ENCODE data around the gene GFOD2.
"Not testable (repeated sequence)": the region's sequence is repeated elsewhere in the genome, so short reads cannot be mapped to it uniquely, and the experiment has no call there.

GFOD2 gene

GRCh38 chr16:67719048-67719777, at the start of gene GFOD2:
TSS of gene GFOD2 (minus strand) at chr16:67719316. CDS start at chr16:67685715, 33,601 bp downstream.
- DNase-seq, result peak; percentile 89

DNA sequence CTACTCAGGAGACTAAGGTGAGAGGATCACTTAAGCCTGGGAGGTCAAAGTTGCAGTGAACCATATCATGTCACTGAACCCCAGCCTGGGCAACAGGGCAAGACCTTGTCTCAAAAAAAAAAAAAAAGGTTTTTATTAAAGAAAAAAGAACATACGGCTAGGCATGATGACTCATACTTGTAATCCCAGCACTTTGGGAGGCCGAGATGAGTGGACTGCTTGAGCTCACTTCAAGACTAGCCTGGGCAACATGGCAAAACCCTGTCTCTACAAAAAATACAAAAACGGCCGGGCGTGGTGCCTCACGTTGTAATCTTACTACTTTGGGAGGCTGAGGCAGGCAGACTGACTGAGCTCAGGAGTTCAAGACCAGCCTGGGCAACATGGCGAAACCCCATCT, 48.8 kb upstream of the GFOD2 start:
- no peak for DNase-seq

DNA sequence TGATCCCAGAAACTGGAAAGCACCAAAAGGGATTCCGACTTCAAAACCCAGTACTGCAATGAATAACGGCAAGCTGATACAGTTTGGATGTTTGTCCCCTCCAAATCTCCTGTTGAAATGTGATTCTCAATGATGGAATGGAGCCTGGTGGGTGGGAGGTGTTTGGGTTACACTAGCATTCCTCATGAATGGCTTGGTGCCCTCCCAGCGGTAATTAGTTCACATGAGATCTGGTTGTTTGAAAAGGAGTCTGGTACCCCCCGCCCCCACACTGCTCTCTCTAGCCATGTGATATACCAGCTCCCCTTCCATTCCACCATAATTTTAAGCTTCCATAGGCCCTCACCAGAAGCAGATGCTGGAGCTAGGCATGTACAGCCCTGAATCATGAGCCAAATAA, 47.2 kb upstream of the GFOD2 start:
- no peak for DNase-seq

- DNase-seq, result no peak
Measured at GRCh38 chr16:67764158-67764667, 45.1 kb upstream of the GFOD2 start.

GRCh38 chr16:67763066-67763465, 44.0 kb upstream of the GFOD2 start:
- no peak for DNase-seq

- no peak for DNase-seq
Measured at GRCh38 chr16:67762385-67762784, 43.3 kb upstream of the GFOD2 start.

GRCh38 chr16:67761924-67762323, 42.8 kb upstream of the GFOD2 start:
- DNase-seq, result no peak

DNA sequence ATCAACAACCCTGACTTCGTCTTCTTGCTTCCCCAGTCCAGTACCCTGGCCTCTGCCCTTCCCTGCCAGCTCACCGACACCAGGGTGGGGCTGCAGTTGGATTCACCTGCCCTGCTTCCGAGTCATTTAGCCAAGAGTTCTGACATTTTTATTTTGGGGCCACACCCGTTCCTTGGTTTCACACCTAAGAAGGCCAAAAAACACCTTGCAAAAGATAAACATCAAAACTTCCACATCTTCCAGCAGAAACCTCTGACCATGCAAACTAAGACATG, 41.8 kb upstream of the GFOD2 start:
- no peak for DNase-seq

DNA sequence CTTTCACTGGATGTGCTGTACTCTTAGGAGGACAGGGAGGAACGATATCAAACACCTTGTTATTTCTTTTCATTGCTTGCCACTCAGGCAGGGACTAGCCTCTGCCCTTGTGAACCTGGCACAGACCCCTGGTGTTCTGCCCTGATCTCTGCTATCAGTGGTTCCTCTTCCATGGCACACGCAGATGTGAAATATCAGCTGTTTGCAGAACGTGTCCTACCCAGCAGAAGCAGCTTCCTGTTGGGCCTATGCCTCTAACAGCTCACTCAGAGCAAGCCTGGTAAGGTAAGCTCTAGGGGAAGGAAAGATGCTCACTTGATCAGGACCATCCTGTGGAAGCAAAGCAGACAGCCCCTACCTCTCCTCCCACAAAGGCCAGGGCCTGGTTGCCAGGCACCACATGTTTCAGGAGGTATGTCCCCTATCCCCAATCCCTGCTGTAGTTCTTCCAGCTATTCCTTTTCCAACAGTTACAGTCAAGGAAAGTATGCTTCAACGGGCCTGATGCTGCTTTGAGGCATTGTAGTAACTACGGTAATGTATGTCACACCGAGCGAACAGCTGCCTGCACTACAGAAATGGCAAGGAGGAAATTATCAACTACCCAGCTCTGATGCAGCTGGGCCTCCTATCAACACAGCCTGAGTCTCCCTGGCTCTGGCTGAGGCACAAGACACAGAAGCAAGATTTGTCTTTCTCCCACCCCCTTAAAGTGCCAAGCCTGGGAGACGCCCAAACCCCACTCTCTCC, 41.3 kb upstream of the GFOD2 start:
- no peak for DNase-seq

GRCh38 chr16:67758966-67759365, 39.9 kb upstream of the GFOD2 start:
- DNase-seq, result no peak

DNA sequence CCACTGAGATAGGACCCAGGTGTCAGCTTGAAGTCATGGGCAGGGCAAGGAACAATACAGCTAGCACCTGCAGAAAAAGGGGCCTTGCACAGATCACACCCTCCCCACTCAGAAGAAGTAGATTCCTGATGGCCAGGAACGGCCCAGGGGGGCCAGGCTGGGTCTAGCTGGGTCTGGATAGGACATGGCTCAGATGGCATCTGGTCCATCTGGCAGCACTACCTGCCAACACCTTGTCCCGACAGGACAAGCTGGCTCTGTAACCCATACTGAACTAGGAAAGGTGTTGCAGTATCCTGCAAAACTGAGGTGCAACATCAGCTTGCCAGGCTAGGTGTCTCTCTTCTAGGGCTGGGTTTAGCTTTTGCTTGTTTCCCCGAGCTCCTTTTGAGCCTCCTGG, 38.9 kb upstream of the GFOD2 start:
- no peak for DNase-seq

DNA sequence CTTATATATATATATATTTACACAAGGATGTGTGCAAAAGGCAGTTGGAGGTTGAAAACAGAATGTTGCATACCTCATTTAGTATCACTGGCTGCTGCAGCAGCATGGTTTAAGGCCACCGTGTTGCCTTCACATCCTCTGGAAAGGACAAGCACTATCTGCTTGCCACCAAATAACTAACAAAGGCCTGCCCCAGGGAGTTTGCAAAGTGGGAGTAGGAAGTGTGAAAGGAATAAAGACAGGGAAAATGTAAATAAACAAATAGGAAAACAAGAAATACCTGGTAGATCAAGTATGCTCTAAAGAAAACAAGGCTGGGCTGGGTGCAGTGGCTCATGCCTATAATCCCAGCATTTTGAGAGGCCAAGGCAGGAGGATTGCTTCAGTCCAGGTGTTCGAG, 33.5 kb upstream of the GFOD2 start:
- no peak for DNase-seq

- DNase-seq, result not testable (repeated sequence)
Measured at GRCh38 chr16:67751331-67751730, 32.2 kb upstream of the GFOD2 start.

- DNase-seq, result no peak
Measured at GRCh38 chr16:67750466-67750865, 31.4 kb upstream of the GFOD2 start.

- no peak for DNase-seq
Measured at GRCh38 chr16:67749436-67750078, 30.4 kb upstream of the GFOD2 start.

GRCh38 chr16:67748834-67749233, 29.7 kb upstream of the GFOD2 start:
- DNase-seq, result no peak

- no peak for DNase-seq
Measured at GRCh38 chr16:67746846-67747245, 27.7 kb upstream of the GFOD2 start.

GRCh38 chr16:67741118-67741517, 22.0 kb upstream of the GFOD2 start:
- no peak for DNase-seq

DNA sequence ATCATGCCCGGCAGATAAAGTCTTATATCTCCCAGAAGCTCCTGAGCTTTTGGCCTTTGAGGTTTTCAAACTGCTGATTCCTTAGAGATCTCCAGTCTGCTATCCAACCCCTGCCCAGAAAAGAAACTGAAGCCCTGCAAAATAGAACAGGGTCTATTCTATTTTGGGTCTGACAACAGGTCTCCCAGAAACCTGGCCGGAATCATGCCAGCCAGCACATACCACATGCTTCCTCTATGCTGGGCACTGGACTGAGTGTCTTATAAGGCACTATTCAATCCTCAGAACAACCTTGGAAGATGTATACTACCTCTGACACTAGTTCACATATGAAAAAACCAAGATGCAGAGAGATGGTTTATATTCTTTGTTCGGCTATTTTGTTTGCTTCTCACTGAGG, 21.3 kb upstream of the GFOD2 start:
- no peak for DNase-seq

- no peak for DNase-seq
Measured at GRCh38 chr16:67736858-67737257, 17.7 kb upstream of the GFOD2 start.

DNA sequence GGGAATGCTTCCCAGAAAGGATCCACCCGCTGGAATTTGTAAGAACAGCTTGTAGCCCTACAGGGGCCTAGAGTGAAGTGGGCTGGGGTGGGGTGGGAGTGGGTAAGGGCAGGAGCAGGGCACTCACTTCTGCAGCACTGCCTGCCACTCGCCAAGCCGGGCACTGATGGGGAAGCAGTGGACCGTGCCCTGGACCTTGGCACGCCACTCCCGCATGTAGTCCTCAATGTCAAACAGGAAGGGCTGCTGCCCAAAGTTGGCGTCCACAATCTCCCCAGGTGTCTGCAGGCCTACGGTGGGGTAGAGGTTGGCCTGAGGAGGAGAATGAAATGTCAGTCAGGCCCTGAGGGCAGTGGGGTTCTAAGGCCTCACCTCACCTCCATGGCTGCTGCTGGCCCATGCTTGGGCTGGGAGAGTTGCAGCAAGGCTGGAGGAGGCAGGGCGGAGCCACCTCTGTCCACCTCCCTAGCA, 15.7 kb upstream of the GFOD2 start:
- DNase-seq, result no peak

DNA sequence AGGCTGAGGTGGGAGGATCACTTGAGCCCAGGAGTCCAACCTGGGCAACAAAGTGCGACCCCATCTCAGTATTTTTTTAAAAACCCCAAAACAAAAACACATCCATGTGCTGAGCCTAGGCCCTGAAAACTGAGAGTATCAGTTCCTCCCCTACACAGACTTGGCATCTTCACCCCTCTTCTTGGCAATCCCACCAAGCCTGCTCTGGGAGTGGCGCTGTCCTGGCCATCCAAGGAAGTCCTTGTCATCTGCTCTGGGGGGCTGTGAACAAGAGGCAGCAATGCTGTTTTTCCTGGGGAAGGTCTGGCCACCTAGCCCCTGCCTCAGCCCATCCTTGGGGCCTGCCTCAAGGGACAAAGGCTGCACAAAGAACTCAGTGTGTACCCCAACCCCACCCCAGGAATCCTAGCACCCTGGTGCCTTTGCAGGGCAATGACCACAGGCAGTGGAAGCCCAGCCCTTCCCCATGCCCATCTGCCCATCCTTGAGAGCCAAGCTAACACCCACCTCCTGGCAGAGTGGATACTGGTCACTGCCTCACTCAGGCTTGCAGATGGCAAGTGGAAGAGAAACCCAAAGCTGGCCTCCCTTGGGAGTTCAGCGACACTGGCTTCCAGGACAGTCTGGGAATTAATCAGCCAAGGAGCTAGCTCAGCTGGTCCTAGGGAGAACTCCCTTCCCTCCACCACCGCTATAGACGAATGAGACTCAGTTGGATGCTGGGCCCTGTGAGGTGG, 14.8 kb upstream of the GFOD2 start:
- DNase-seq, result no peak

- DNase-seq, result peak; percentile 53
Measured at GRCh38 chr16:67731753-67732095, 12.6 kb upstream of the GFOD2 start.
